Activated T-helper 1 cell treated with Interleukin-2 at 50 U/mL for 16 hours (primary cell): ENCODE results near the gene MARK1.

Experiments
- DNase-seq: peaks from one replicate; pipeline ENCODE4 v3.0.0-alpha.2; 2020; ENCODE audit warnings: low read depth

MARK1 gene

GRCh38 chr1:220527908-220528678 lies at the start of gene MARK1:
TSS of gene MARK1 (plus strand) at chr1:220528136. CDS start at chr1:220528823, 687 bp downstream.
- DNase-seq: no peak

- DNase-seq: no peak
Observed at GRCh38 chr1:220483700-220484099, 44.2 kb upstream of the MARK1 start.

GRCh38 chr1:220484135-220484534 lies 43.8 kb upstream of the MARK1 start:
- DNase-seq: no peak

- DNase-seq: no peak
Observed at GRCh38 chr1:220485131-220485530, 42.8 kb upstream of the MARK1 start.

- no peak for DNase-seq
Observed at GRCh38 chr1:220485791-220486190, 42.1 kb upstream of the MARK1 start.

GRCh38 chr1:220487297-220487820 lies 40.6 kb upstream of the MARK1 start:
- DNase-seq: no peak

- DNase-seq: no peak
Observed at GRCh38 chr1:220491891-220492290, 36.0 kb upstream of the MARK1 start.

- no peak for DNase-seq
Observed at GRCh38 chr1:220497220-220497947, 30.6 kb upstream of the MARK1 start.

- no peak for DNase-seq
Observed at GRCh38 chr1:220498188-220498587, 29.7 kb upstream of the MARK1 start.

- DNase-seq: no peak
Observed at GRCh38 chr1:220500372-220500771, 27.6 kb upstream of the MARK1 start.

GRCh38 chr1:220504329-220504728 lies 23.6 kb upstream of the MARK1 start:
- DNase-seq: no peak

- no peak for DNase-seq
Observed at GRCh38 chr1:220507085-220507484, 20.9 kb upstream of the MARK1 start.

GRCh38 chr1:220511179-220511578 lies 16.8 kb upstream of the MARK1 start:
- DNase-seq: no peak

GRCh38 chr1:220511785-220512184 lies 16.2 kb upstream of the MARK1 start:
- DNase-seq: no peak

GRCh38 chr1:220513834-220514233 lies 14.1 kb upstream of the MARK1 start:
- DNase-seq: no peak

- DNase-seq: no peak
Observed at GRCh38 chr1:220514256-220514655, 13.7 kb upstream of the MARK1 start.

GRCh38 chr1:220516014-220516721 lies 11.8 kb upstream of the MARK1 start:
- DNase-seq: no peak

GRCh38 chr1:220516722-220517042 lies 11.3 kb upstream of the MARK1 start:
- no peak for DNase-seq

- no peak for DNase-seq
Observed at GRCh38 chr1:220521778-220522177, 6.2 kb upstream of the MARK1 start.

GRCh38 chr1:220526294-220526693 lies 1.6 kb upstream of the MARK1 start:
- DNase-seq: no peak

GRCh38 chr1:220527279-220527907 lies 543 bp upstream of the MARK1 start:
- no peak for DNase-seq
